ENCODE results near the gene ART4. TPM values are rescaled to one million over a fixed set of nuclear protein-coding genes. Genes with fewer than 3 reads are reported as not detected.
A peak's percentile ranks its signal among the peaks of the same experiment; 100 is the strongest.

ART4 gene
- total RNA-seq, 4 donors from 2014 or later = 0.35 to 0.95 TPM; not detected in 2

DNA sequence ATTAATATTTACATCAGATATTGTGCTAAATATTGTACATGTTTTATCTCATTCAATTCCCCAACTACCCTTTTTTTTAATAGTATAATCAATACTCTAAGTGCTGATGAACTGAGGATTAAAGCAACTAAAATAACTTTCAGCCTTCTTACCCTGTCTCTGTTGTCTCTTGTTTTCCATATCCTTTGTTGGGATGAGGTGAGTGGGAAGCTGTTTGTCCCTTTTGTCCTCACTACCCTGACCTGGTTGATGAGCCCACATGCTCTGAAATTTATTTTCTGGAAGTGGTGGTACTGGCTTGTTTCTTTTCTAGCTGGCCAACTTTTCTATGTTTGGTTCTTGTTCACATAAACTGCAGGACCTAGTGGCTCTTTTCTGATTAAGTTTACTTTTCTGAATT, 9.6 kb upstream of the ART4 start:
- TF ChIP-seq, protein P1, sequence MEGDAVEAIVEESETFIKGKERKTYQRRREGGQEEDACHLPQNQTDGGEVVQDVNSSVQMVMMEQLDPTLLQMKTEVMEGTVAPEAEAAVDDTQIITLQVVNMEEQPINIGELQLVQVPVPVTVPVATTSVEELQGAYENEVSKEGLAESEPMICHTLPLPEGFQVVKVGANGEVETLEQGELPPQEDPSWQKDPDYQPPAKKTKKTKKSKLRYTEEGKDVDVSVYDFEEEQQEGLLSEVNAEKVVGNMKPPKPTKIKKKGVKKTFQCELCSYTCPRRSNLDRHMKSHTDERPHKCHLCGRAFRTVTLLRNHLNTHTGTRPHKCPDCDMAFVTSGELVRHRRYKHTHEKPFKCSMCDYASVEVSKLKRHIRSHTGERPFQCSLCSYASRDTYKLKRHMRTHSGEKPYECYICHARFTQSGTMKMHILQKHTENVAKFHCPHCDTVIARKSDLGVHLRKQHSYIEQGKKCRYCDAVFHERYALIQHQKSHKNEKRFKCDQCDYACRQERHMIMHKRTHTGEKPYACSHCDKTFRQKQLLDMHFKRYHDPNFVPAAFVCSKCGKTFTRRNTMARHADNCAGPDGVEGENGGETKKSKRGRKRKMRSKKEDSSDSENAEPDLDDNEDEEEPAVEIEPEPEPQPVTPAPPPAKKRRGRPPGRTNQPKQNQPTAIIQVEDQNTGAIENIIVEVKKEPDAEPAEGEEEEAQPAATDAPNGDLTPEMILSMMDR (IDR thresholded peaks at IDR 0.05) = no peak
- no peak for TF ChIP-seq POLR2A (IDR thresholded peaks at IDR 0.05)
- Histone ChIP-seq H3K4me1 (peaks cover 0 to 16% (median 0%) of the 10 kb centered on the region in 3 donors), H3K27me3 (no peaks in the 10 kb centered on the region), H3K4me3 (no peak overlapping the region), H3K36me3 (no peaks in the 10 kb centered on the region), H3K27ac (no peak overlapping the region), H3K9me3 (no peaks in the 10 kb centered on the region)
- DNase-seq = no peak
- intact Hi-C loops (cut with DNase I) = no loop called here

DNA sequence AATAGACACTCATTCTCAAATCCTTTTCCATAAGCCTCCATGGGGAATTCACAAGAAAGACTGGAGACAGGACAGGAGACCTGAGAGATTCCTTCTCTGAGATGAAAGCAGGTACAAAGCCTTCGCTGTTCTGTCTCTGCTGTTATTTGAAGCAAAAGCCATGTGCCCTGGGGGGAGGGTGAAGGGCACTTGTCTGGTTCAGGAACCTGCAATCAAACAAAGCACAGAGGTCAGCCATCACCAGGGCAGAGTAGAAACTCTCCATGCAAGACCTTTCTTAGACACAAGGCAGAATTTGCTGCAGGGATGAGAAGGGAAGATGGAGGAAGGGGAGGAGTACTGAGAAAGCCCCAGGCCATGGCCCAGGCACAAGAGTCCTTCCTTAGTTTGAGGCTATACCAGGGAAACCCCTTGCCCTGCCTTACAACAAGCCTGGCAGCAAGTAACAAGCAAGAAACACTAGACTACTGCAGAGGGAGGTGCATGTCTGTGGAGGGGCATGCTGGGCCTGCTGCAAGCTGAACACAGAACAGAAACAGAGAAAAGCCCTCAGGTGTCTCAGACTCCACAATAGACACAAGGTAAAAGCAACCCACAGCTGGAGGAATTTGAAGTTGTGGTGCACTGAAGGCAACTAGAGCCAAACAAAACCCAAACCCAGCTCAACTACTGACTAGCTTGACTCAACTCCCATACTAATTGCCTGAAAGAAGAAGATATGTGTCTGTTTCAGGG, 7.8 kb upstream of the ART4 start:
- intact Hi-C loops (cut with DNase I) = no loop called here
- no peak overlapping the region for H3K4me3 ChIP-seq
- no peaks in the 10 kb centered on the region for H3K27me3 ChIP-seq
- peaks cover 0 to 30% (median 8%) of the 10 kb centered on the region in 3 donors for H3K4me1 ChIP-seq
- 10 to 88% methylated on average over 1 of the region's 1 CpG for WGBS, 2 donors
- no peaks in the 10 kb centered on the region for H3K36me3 ChIP-seq
- H3K27ac ChIP-seq = no peak overlapping the region
- no peak for TF ChIP-seq POLR2A (IDR thresholded peaks at IDR 0.05)
- TF ChIP-seq, protein P1 (IDR thresholded peaks at IDR 0.05) = no peak
- no peaks in the 10 kb centered on the region for H3K9me3 ChIP-seq
- no peak for DNase-seq

DNA sequence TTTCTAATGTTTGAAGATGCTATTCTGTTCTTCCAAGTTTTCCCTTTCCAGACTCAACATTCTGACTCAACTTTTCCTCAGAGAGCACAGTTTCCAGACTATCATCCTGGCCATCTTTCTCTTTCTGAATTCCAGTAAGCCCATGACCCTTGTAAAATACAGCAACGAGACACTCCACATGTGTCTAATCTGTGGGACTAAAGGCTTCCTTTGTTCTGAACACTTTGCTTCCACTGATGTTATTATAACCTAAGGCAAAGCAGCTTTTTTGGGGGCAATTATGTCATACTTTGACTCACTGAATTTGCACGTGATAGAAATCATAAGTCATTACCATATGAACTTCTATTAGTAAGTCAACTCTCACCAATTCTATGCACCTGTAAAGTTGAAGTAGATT, 6.3 kb upstream of the ART4 start:
- no peak overlapping the region for H3K4me3 ChIP-seq
- H3K4me1 ChIP-seq = peaks cover 0 to 38% (median 12%) of the 10 kb centered on the region in 3 donors
- H3K9me3 ChIP-seq = no peaks in the 10 kb centered on the region
- H3K36me3 ChIP-seq = no peaks in the 10 kb centered on the region
- H3K27ac ChIP-seq = peak overlapping the region in 1 of 4 donors; percentile 2
- TF ChIP-seq POLR2A (IDR thresholded peaks at IDR 0.05) = no peak
- TF ChIP-seq, protein P1 (IDR thresholded peaks at IDR 0.05) = no peak
- no peaks in the 10 kb centered on the region for H3K27me3 ChIP-seq
- WGBS, 2 donors = 28 to 36% methylated on average over 2 of the region's 2 CpGs
- DNase-seq = no peak
- intact Hi-C loops (cut with DNase I) = loop anchor here (5.0 kb wide), 2 partner anchors 148 to 373 kb away; partner anchors contain the start of gene RERG

DNA sequence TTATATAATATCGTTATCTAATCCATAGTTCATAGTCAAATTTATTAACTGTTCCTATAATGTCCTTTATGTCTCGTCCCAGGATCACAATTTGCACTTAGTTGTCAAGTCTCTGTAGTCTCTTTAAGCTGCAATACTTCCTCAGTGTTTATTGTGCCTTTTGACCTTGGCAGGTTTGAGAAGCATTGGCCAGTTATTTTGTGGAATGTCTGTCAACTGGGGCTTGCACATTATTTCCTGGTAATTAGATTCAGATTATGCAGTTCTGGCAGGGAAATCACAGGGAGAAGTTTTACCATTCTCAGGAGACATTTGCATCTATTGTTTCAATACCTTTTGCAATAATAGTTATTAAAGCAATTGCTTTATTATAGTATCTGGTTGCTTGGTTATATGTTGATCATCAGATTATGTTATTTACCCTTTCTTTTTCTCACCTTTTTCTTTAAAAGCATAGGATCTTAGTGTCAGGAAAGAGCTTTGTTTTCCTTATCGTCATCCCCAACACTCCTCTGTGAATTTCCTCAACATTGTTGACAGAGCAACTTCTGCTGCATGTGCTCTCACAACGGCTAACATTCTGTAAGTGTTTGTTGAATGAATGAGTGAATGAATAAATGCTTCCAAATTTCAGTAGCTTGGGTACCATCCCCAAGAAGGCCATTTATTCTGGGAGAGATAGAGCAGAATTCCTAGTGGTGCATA, 3.7 kb upstream of the ART4 start:
- Histone ChIP-seq H3K36me3 (no peaks in the 10 kb centered on the region), H3K9me3 (no peaks in the 10 kb centered on the region), H3K4me3 (no peak overlapping the region), H3K27ac (no peak overlapping the region), H3K4me1 (peaks cover 0 to 42% (median 20%) of the 10 kb centered on the region in 3 donors), H3K27me3 (no peaks in the 10 kb centered on the region)
- TF ChIP-seq, protein P1 (IDR thresholded peaks at IDR 0.05) = no peak
- TF ChIP-seq POLR2A (IDR thresholded peaks at IDR 0.05) = no peak
- intact Hi-C loops (cut with DNase I) = loop anchor here (5.0 kb wide), 2 partner anchors 150 to 375 kb away; partner anchors contain the start of gene RERG
- 60 to 72% methylated on average over 4 of the region's 4 CpGs for WGBS, 2 donors
- no peak for DNase-seq

DNA sequence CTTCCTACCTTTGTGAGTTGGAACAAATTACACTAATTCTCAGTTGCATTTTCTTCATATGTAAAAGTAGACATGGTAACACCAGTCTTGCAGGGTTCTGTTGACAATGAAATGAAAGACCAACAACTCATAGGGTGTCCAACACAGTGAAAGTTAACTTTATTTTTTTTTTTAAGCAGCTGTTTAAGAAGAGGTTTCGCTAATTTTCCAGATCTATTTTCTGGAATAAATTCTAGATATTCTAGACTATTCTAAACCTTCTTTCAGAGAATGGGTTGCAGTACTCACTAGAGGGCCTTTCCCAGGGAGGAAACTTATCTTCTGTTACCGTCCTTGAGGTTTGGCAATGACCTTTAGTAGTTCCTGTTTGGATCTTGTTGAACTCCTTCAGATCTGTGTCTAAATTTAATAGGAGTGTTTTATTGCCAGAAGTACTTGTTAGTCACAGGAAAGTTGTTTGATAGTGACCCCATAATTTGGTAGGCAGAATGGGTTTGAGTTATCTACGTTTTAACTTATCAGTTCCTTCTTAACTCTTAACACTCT, 2.8 kb upstream of the ART4 start:
- Histone ChIP-seq H3K9me3 (no peaks in the 10 kb centered on the region), H3K27ac (peak overlapping the region in 2 of 4 donors; percentile 1 to 10), H3K36me3 (no peaks in the 10 kb centered on the region), H3K4me3 (no peak overlapping the region), H3K4me1 (peaks cover 0 to 51% (median 25%) of the 10 kb centered on the region in 3 donors), H3K27me3 (no peaks in the 10 kb centered on the region)
- 50 to 51% methylated on average over 3 of the region's 3 CpGs for WGBS, 2 donors
- intact Hi-C loops (cut with DNase I) = loop anchor here (5.0 kb wide), 2 partner anchors 151 to 376 kb away; partner anchors contain the start of gene RERG
- DNase-seq = no peak
- TF ChIP-seq, protein P1 (IDR thresholded peaks at IDR 0.05) = no peak
- no peak for TF ChIP-seq POLR2A (IDR thresholded peaks at IDR 0.05)
